H9 (cell line): ENCODE data around the gene ARFGEF3. TPM values are rescaled to one million over a fixed set of nuclear protein-coding genes. Genes with fewer than 3 reads are reported as not detected.

Source experiments
- DNase-seq: peaks from one replicate; pipeline ENCODE4 v3.0.0-alpha.2; 2017
- H2AFZ ChIP-seq: one replicate; pipeline ENCODE4 v1.6.1; 2013; ENCODE audit warnings: mild to moderate bottlenecking, low read length, control low read depth, moderate library complexity
- H2AK5ac ChIP-seq: 2 replicates; pipeline ENCODE4 v1.6.1; 2013; ENCODE audit warnings: low read length, control low read depth, mixed read lengths; ENCODE audit not compliant: insufficient read length
- H2BK120ac ChIP-seq: one replicate; pipeline ENCODE4 v1.6.1; 2013; ENCODE audit warnings: low read depth, mild to moderate bottlenecking, low read length, control low read depth, inconsistent platforms; ENCODE audit not compliant: poor library complexity, severe bottlenecking
- H2BK12ac ChIP-seq: 2 replicates; pipeline ENCODE4 v1.6.1; 2013; ENCODE audit warnings: low read length, control low read depth, mixed read lengths, low read depth; ENCODE audit not compliant: insufficient read length
- H2BK15ac ChIP-seq: 2 replicates; pipeline ENCODE4 v1.6.1; 2013; ENCODE audit warnings: low read depth, low read length, control low read depth
- H2BK20ac ChIP-seq: one replicate; pipeline ENCODE4 v1.6.1; 2013; ENCODE audit warnings: low read depth, mild to moderate bottlenecking, low read length, control low read depth, inconsistent platforms; ENCODE audit not compliant: poor library complexity, severe bottlenecking
- H2BK5ac ChIP-seq: 2 replicates; pipeline ENCODE4 v1.6.1; 2013; ENCODE audit warnings: low read length, control low read depth, mixed read lengths; ENCODE audit not compliant: insufficient read length
- H3K14ac ChIP-seq: 2 replicates; pipeline ENCODE4 v1.6.1; 2013; ENCODE audit warnings: low read length, control low read depth; ENCODE audit not compliant: insufficient read depth
- H3K18ac ChIP-seq: 2 replicates; pipeline ENCODE4 v1.6.1; 2013; ENCODE audit warnings: low read depth, mild to moderate bottlenecking, mixed read lengths, low read length, control low read depth; ENCODE audit not compliant: insufficient read length
- H3K23ac ChIP-seq: 2 replicates; pipeline ENCODE4 v1.6.1; 2013; ENCODE audit warnings: low read length, control low read depth, mixed read lengths, low read depth; ENCODE audit not compliant: insufficient read length
- H3K23me2 ChIP-seq: 2 replicates; pipeline ENCODE4 v1.6.1; 2013; ENCODE audit warnings: low read depth, mild to moderate bottlenecking, mixed read lengths, low read length, control low read depth; ENCODE audit not compliant: insufficient read length, poor library complexity, severe bottlenecking
- H3K27ac ChIP-seq: 2 replicates; pipeline ENCODE4 v1.5.1; 2013; ENCODE audit warnings: low read length, control low read depth, mixed read lengths, low read depth; ENCODE audit not compliant: insufficient read length
- H3K27me3 ChIP-seq: 2 replicates; pipeline ENCODE4 v1.6.1; 2013; ENCODE audit warnings: low read length, control low read depth, inconsistent platforms; ENCODE audit not compliant: insufficient read depth
- H3K4ac ChIP-seq: 2 replicates; pipeline ENCODE4 v1.6.1; 2013; ENCODE audit warnings: low read depth, mild to moderate bottlenecking, control low read depth, inconsistent platforms, low read length, moderate library complexity
- H3K4me1 ChIP-seq: 2 replicates; pipeline ENCODE4 v1.6.1; 2013; ENCODE audit warnings: low read length, control low read depth, inconsistent platforms; ENCODE audit not compliant: insufficient read depth
- H3K4me2 ChIP-seq: 2 replicates; pipeline ENCODE4 v1.6.1; 2013; ENCODE audit warnings: low read length, control low read depth, mixed read lengths; ENCODE audit not compliant: insufficient read length, insufficient read depth
- H3K56ac ChIP-seq: 2 replicates; pipeline ENCODE4 v1.6.1; 2013; ENCODE audit warnings: low read depth, mild to moderate bottlenecking, mixed read lengths, low read length, control low read depth; ENCODE audit not compliant: insufficient read length
- H3K79me1 ChIP-seq: 2 replicates; pipeline ENCODE4 v1.6.1; 2013; ENCODE audit warnings: low read depth, mild to moderate bottlenecking, moderate library complexity, low read length, control low read depth, inconsistent platforms; ENCODE audit not compliant: insufficient read depth, poor library complexity, severe bottlenecking
- H3K79me2 ChIP-seq: 2 replicates; pipeline ENCODE4 v1.6.1; 2013; ENCODE audit warnings: low read length, control low read depth, inconsistent platforms; ENCODE audit not compliant: insufficient read depth
- H3K9ac ChIP-seq: 2 replicates; pipeline ENCODE4 v1.6.1; 2013; ENCODE audit warnings: low read length, control low read depth, mixed read lengths; ENCODE audit not compliant: insufficient read length; ENCODE audit errors: extremely low read depth
- H3K9me3 ChIP-seq: one replicate; pipeline ENCODE4 v1.6.1; 2013; ENCODE audit warnings: low read depth, low read length, inconsistent platforms; ENCODE audit not compliant: control insufficient read depth
- H3T11ph ChIP-seq: one replicate; pipeline ENCODE4 v1.6.1; 2013; ENCODE audit warnings: mild to moderate bottlenecking, low read length, control low read depth, inconsistent platforms
- H4K20me1 ChIP-seq: one replicate; pipeline ENCODE4 v1.6.1; 2013; ENCODE audit not compliant: control insufficient read depth, insufficient read length, insufficient read depth
- H4K5ac ChIP-seq: 2 replicates; pipeline ENCODE4 v1.6.1; 2013; ENCODE audit warnings: low read depth, mild to moderate bottlenecking, mixed read lengths, low read length, control low read depth; ENCODE audit not compliant: insufficient read length
- H4K8ac ChIP-seq: replicated peaks from 2 replicates; pipeline ENCODE4 v1.6.1; 2013; ENCODE audit warnings: low read length, control low read depth, mixed read lengths, low read depth; ENCODE audit not compliant: insufficient read length
- H4K91ac ChIP-seq: 2 replicates; pipeline ENCODE4 v1.6.1; 2013; ENCODE audit warnings: low read depth, mild to moderate bottlenecking, moderate library complexity, mixed read lengths, low read length, control low read depth; ENCODE audit not compliant: insufficient read length
- H3K27ac Mint-ChIP-seq, 3 experiments: 2 replicates in 2 of 3; 3 replicates in 1 of 3; pipeline ENCODE4 v1.8.0; 2020 to 2021; ENCODE audit warnings: mixed read lengths in 3 of 3, mild to moderate bottlenecking in 1 of 3, moderate library complexity in 1 of 3
- H3K27me3 Mint-ChIP-seq: 2 replicates; pipeline ENCODE4 v1.8.0; 2021; ENCODE audit warnings: low read depth, mild to moderate bottlenecking, moderate library complexity, mixed read lengths
- H3K36me3 Mint-ChIP-seq, 3 experiments: 2 replicates in 2 of 3; 3 replicates in 1 of 3; pipeline ENCODE4 v1.8.0; 2020 to 2021; ENCODE audit warnings: low read depth in 3 of 3, mixed read lengths in 3 of 3; ENCODE audit not compliant: insufficient read depth in 1 of 3
- H3K4me1 Mint-ChIP-seq, 2 experiments: 2 replicates each; pipeline ENCODE4 v1.8.0; 2020; ENCODE audit warnings: mixed read lengths in 2 of 2
- H3K4me3 Mint-ChIP-seq, 2 experiments: 2 replicates in 1 of 2; 3 replicates in 1 of 2; pipeline ENCODE4 v1.8.0; 2020 to 2021; ENCODE audit warnings: mild to moderate bottlenecking in 2 of 2, mixed read lengths in 2 of 2, moderate library complexity in 1 of 2
- H3K9me3 Mint-ChIP-seq, 2 experiments: 2 replicates in 1 of 2; 3 replicates in 1 of 2; pipeline ENCODE4 v1.8.0; 2020; ENCODE audit warnings: mild to moderate bottlenecking in 2 of 2, mixed read lengths in 2 of 2, moderate library complexity in 1 of 2
- CTCF ChIP-seq: fragments of 200-600 bp; sonication (generic); conservative IDR thresholded peaks from 3 replicates; pipeline ENCODE4 v1.8.0; 2021; ENCODE audit warnings: antibody characterized with exemption, mild to moderate bottlenecking
- WGBS: extraction: QIAGEN DNeasy Blood & Tissue Kit; methylation state at CpG from one replicate; pipeline ENCODE4 v1.1.7; 2013; ENCODE audit warnings: missing lambda C conversion rate, low lambda C conversion rate, mixed read lengths; ENCODE audit not compliant: insufficient read length; ENCODE audit errors: extremely low coverage; 5-methylcytosine and 5-hydroxymethylcytosine counted together
- total RNA-seq: library from RNA; stranded (reverse); gene quantifications from 2 replicates; pipeline ENCODE4 v1.2.1, GENCODE V29; 2021

Gene ARFGEF3
- total RNA-seq, 1 experiment from 2014 or later: 13.7 TPM

DNA sequence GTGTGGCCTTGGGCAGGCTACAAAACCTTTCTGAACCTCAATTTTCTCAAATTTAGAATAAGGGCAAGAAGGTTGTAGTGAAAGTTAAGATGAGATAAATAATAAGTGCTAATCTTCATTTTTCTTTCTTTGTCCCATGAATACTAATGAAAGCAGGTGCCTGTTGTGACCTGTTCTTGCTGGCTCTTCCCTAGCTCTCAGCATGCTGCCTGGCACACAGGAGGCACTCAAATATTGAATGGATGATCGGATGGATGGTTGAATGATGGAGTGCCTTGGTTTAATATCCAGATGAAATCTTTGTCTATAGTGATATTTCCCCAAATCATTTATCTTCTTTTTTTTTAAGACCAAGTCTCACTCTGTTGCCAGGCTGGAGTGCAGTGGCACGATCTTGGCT lies 41.6 kb downstream of the ARFGEF3 start:
- WGBS: no CpG with 5 or more reads among the region's 2 CpGs
- H2AK5ac ChIP-seq: no peak overlapping the region
- H3K9ac ChIP-seq: no peak overlapping the region
- TF ChIP-seq CTCF: no peak
- no peaks in the 10 kb centered on the region for H4K20me1 ChIP-seq
- Mint-ChIP-seq H3K36me3 (peaks cover 9 to 17% (median 15%) of the 10 kb centered on the region in 3 experiments), H3K27me3 (no peaks in the 10 kb centered on the region), H3K4me1 (peaks cover 16 to 20% of the 10 kb centered on the region in 2 experiments), H3K9me3 (peaks cover 12 to 14% of the 10 kb centered on the region in 2 experiments; a peak in 4 of 5 replicates), H3K4me3 (no peak overlapping the region), H3K27ac (no peak overlapping the region)
- H2BK20ac ChIP-seq: no peak overlapping the region
- H4K8ac ChIP-seq: no peak overlapping the region
- H3K27me3 ChIP-seq: no peaks in the 10 kb centered on the region
- H3T11ph ChIP-seq: no peak overlapping the region
- H3K4ac ChIP-seq: no peak overlapping the region
- no peak overlapping the region for H2AFZ ChIP-seq
- H3K79me1 ChIP-seq: no peaks in the 10 kb centered on the region
- H3K23ac ChIP-seq: no peak overlapping the region
- no peak overlapping the region for H3K27ac ChIP-seq
- no peaks in the 10 kb centered on the region for H3K79me2 ChIP-seq
- H4K5ac ChIP-seq: no peak overlapping the region
- H3K9me3 ChIP-seq: no peaks in the 10 kb centered on the region
- H3K4me1 ChIP-seq: peaks cover 3% of the 10 kb centered on the region; the same call in 1 of the 2 replicates
- H3K14ac ChIP-seq: no peak overlapping the region
- H2BK12ac ChIP-seq: no peak overlapping the region
- H3K4me2 ChIP-seq: no peak overlapping the region
- no peak overlapping the region for H4K91ac ChIP-seq
- no peak overlapping the region for H2BK5ac ChIP-seq
- H2BK15ac ChIP-seq: no peak overlapping the region
- no peak overlapping the region for H3K56ac ChIP-seq
- DNase-seq: no peak
- H3K23me2 ChIP-seq: no peaks in the 10 kb centered on the region
- H3K18ac ChIP-seq: no peak overlapping the region
- no peak overlapping the region for H2BK120ac ChIP-seq
